ENCODE data around the gene DDX1. TPM values are rescaled to one million over a fixed set of nuclear protein-coding genes. Genes with fewer than 3 reads are reported as not detected.
A peak's percentile ranks its signal among the peaks of the same experiment; 100 is the strongest.

The DDX1 gene
- polyA plus RNA-seq, 3 donors, result 14.1 to 35.4 (median 30.1) TPM

- H3K36me3 ChIP-seq (replicated peaks in 1 of 2; ENCODE audit: control insufficient read depth in 1 of 2, insufficient read depth in 2 of 2, low read length in 2 of 2), result no peaks in the 10 kb centered on the region
- no peak overlapping the region for H3K27ac Mint-ChIP-seq
- TF ChIP-seq CTCF (IDR thresholded peaks at IDR 0.05), result no peak
- whole genome bisulfite sequencing (ENCODE audit: insufficient coverage), result 100% methylated on average over 1 of the region's 9 CpGs
- H3K9me3 ChIP-seq (replicated peaks in 1 of 2; ENCODE audit: control insufficient read depth in 1 of 2, insufficient read depth in 1 of 2, low read length in 2 of 2), result no peaks in the 10 kb centered on the region
- no peak overlapping the region for H3K4me3 Mint-ChIP-seq
- peaks cover 0 to 2% (median 0%) of the 10 kb centered on the region in 7 donors for H3K9me3 Mint-ChIP-seq
- intact Hi-C loops (cut with micrococcal nuclease), result no loop called here
- no peak overlapping the region for H3K27ac ChIP-seq (ENCODE audit: low read depth in 1 of 2, low read length in 2 of 2)
- no peaks in the 10 kb centered on the region for H3K4me1 ChIP-seq (ENCODE audit: control insufficient read depth in 1 of 2, insufficient read depth in 2 of 2, low read length in 2 of 2)
- H3K27me3 Mint-ChIP-seq (ENCODE audit: low read depth in 3 of 3), result peaks cover 0 to 5% (median 3%) of the 10 kb centered on the region in 3 donors
- H3K36me3 Mint-ChIP-seq, result no peaks in the 10 kb centered on the region
- H4K20me1 ChIP-seq (ENCODE audit: insufficient read depth, low read length), result no peaks in the 10 kb centered on the region
- H3K4me2 ChIP-seq (replicated peaks; ENCODE audit: extremely low read depth, low read length, poor library complexity, severe bottlenecking), result no peak overlapping the region
- H2AFZ ChIP-seq (ENCODE audit: insufficient read depth, low read depth, low read length, poor library complexity, severe bottlenecking), result no peak overlapping the region
- H3K4me1 Mint-ChIP-seq, result no peaks in the 10 kb centered on the region
- no peak overlapping the region for H3K4me3 ChIP-seq (replicated peaks in 1 of 3; ENCODE audit: low read depth in 2 of 3, low read length in 3 of 3)
- no peak overlapping the region for H3K9ac ChIP-seq (ENCODE audit: insufficient read depth, low read length, poor library complexity, severe bottlenecking)
- H3K79me2 ChIP-seq (ENCODE audit: insufficient read depth, low read length), result no peaks in the 10 kb centered on the region
- no peak for DNase-seq
- H3K27me3 ChIP-seq (ENCODE audit: control insufficient read depth in 2 of 2, insufficient read depth in 2 of 2, low read length in 2 of 2), result no peaks in the 10 kb centered on the region
Observed at GRCh38 chr2:15671842-15672815, 80.5 kb downstream of the DDX1 start.

GRCh38 chr2:15672961-15673918, 81.6 kb downstream of the DDX1 start:
- H3K4me3 Mint-ChIP-seq, result no peak overlapping the region
- Histone ChIP-seq H3K4me2 (replicated peaks; ENCODE audit: extremely low read depth, low read length, poor library complexity, severe bottlenecking) (no peak overlapping the region), H3K27me3 (ENCODE audit: control insufficient read depth in 2 of 2, insufficient read depth in 2 of 2, low read length in 2 of 2) (no peaks in the 10 kb centered on the region), H3K4me3 (replicated peaks in 1 of 3; ENCODE audit: low read depth in 2 of 3, low read length in 3 of 3) (no peak overlapping the region), H3K36me3 (replicated peaks in 1 of 2; ENCODE audit: control insufficient read depth in 1 of 2, insufficient read depth in 2 of 2, low read length in 2 of 2) (no peaks in the 10 kb centered on the region), H3K79me2 (ENCODE audit: insufficient read depth, low read length) (no peaks in the 10 kb centered on the region), H3K27ac (ENCODE audit: low read depth in 1 of 2, low read length in 2 of 2) (no peak overlapping the region), H4K20me1 (ENCODE audit: insufficient read depth, low read length) (no peaks in the 10 kb centered on the region), H3K4me1 (ENCODE audit: control insufficient read depth in 1 of 2, insufficient read depth in 2 of 2, low read length in 2 of 2) (no peaks in the 10 kb centered on the region), H2AFZ (ENCODE audit: insufficient read depth, low read depth, low read length, poor library complexity, severe bottlenecking) (no peak overlapping the region), H3K9me3 (replicated peaks in 1 of 2; ENCODE audit: control insufficient read depth in 1 of 2, insufficient read depth in 1 of 2, low read length in 2 of 2) (no peaks in the 10 kb centered on the region), H3K9ac (ENCODE audit: insufficient read depth, low read length, poor library complexity, severe bottlenecking) (no peak overlapping the region)
- DNase-seq, result no peak
- 71% methylated on average over 5 of the region's 14 CpGs for WGBS (ENCODE audit: insufficient coverage)
- no peaks in the 10 kb centered on the region for H3K36me3 Mint-ChIP-seq
- H3K4me1 Mint-ChIP-seq, result no peaks in the 10 kb centered on the region
- intact Hi-C loops (cut with micrococcal nuclease), result no loop called here
- H3K9me3 Mint-ChIP-seq, result peaks cover 0 to 2% (median 0%) of the 10 kb centered on the region in 7 donors
- peak overlapping the region in 1 of 7 donors; percentile 1 for H3K27ac Mint-ChIP-seq
- no peak for TF ChIP-seq CTCF (IDR thresholded peaks at IDR 0.05)
- H3K27me3 Mint-ChIP-seq (ENCODE audit: low read depth in 3 of 3), result peaks cover 0 to 3% (median 2%) of the 10 kb centered on the region in 3 donors
